ENCODE results near the gene RNASEH2A.

The RNASEH2A gene

DNA sequence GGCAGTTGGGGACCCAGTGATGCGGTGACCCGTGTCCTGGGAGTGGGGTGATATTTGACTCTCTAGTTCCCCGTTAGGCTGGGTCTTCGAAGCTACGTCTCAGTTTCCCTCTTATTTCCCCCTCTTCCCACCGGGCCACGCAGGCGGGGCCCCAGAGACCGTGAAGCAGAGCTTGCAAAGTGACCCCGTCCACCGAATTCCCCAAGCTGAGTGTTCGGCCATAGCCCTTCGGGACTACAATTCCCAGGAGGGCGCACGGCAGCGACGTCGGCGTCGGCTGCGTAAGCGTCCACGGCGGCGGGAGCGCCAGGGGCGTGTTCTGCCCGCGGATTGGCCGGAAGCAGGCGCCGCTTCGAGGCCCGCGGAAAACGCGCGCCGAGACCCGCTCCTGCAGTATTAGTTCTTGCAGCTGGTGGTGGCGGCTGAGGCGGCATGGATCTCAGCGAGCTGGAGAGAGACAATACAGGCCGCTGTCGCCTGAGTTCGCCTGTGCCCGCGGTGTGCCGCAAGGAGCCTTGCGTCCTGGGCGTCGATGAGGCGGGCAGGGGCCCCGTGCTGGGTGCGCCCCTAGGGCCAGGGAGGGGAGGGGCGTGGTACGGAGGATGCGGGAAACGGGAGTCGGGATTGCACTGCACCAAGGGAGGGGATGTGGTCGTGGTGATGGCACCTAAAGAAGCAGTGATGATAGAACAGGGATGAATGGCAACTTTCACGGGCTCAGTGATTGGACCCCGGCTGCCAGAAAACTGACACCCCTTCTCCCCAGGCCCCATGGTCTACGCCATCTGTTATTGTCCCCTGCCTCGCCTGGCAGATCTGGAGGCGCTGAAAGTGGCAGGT lies at the start of gene RNASEH2A:
RNASEH2A (plus strand) TSS at position 343 of the 840 bp plus-strand sequence; CDS start at position 433, 90 bp downstream.
- peak; percentile 94 for DNase-seq (ENCODE audit: low spot score)

DNA sequence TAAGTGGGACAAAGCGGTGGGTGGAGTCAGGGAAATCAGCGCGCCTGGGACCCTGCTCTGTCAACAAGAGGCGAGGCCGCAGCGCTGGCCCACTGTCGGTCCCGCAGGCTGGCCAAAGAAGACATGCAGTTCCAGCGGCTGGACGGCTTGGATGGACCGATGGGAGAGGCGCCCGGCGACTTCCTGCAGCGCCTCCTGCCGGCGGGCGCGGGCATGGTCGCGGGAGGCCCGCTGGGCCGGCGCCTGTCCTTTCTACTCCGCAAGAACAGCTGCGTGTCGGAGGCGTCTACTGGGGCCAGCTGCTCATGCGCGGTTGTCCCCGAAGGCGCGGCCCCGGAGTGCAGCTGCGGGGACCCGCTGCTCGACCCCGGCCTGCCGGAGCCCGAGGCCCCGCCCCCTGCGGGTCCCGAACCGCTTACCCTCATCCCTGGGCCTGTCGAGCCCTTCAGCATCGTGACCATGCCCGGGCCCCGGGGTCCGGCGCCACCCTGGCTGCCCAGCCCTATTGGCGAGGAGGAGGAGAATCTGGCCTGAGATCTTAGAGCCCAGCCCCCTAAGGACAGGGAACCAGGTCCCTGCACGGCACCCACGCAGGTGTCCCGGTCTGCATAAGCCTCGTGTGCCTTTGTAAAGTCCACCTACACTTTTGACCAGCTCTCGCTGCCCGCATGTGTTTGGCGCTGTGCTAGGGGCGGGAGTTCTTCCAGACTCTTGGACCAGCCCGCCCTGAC lies 48.7 kb upstream of the RNASEH2A start:
- DNase-seq (ENCODE audit: low spot score): peak; percentile 93

DNA sequence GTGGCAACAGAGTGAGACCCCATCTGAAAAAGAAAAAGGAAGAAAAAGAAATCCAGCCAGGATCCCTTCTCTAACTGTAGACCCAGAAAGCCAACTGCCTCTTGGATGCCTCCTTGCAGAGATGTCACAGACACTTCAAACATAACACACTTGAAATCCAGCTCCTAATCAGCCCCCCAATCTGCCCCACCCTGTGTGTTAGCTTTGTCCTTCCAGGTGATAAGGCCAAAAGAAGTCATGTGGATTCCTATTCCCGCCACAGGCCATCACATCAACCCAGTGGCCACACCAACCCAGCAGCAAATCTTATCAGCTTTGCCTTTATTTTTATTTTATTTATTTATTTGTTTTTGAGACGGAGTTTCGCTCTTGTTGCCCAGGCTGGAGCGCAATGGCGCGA lies 46.7 kb upstream of the RNASEH2A start:
- no peak for DNase-seq (ENCODE audit: low spot score)

DNA sequence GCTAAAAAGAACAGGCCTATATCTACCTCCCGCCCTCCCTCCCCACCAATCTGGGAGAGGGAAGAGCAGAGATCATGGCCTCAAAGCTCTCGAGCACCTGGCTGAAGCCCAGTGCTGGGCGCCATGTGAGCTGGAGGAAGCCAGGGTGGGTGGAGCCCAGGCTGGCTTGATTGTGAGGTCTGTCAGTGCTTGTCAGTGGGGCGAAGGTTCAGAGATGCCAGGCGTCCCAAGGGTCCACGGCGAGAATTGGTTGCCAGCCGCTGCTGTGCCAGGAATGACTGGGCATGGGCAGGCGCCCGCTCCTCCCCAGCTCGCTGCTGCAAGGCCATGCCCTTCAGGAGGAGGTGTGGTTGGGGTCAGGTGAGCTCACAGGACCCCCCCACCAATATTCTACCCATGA lies 43.3 kb upstream of the RNASEH2A start:
- no peak for DNase-seq (ENCODE audit: low spot score)

DNA sequence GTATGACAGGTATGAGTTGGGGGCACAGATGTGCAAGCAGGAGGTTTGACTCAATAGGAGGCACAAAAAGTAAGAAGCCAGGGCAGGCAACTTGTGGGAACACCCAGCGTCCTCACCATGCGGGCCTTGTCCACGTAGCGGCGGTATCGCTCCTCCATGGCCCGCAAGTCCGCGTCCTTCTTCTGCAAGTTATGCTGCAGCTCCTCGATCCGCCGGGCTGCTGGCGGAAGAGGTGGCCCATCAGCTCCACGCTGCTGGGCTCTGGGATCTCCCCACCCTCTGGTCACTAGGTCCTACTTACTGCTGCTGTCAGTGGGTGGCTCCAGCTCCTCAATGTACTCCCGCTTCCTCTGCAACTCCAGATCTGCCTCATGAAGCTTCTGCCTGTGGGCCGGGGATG lies 41.7 kb upstream of the RNASEH2A start:
- DNase-seq (ENCODE audit: low spot score): no peak

DNA sequence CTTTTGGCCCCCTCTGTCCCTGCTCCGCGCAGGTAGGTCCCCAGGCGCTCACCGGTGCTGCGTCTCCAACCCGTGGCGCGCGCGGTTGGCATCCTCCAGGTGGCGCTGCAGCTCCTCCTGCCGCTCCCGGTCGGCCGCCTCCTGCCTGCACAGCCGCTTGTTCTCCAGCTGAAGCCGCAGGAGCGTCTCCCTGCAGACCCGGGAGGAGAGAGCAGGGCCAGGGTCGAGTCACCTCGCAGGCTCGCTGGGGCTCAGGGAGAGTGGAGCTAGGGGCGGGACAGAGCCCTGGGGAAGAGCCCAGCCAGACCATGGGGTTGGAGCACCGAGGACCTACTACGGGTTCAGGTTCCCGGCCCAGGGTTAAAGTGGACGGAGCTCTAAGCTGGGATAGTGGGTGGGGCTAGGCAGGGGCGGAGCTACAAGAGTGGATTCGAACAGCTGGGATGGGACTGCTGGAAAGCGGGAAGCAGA lies 40.3 kb upstream of the RNASEH2A start:
- DNase-seq (ENCODE audit: low spot score): peak; percentile 88

DNA sequence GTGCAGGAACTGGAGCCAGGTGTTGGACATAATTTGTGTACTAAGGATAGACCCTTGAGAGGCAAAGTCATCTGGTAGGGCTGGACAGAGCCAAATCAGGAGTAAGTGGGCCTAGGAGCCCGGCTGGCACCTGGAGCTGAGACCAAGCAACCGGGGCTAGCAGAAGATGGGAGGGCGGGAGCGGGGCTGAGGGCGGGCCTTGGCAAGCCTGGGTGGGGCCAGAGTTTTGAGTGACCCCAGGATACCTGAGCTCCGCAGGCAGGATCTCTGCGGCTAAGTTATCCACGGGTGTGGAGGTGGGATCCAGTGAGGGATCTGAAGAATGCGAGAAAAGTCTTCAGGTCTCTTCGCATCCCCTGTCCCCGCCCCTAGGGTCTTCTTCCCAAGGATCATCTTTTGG lies 39.2 kb upstream of the RNASEH2A start:
- DNase-seq (ENCODE audit: low spot score): no peak

DNA sequence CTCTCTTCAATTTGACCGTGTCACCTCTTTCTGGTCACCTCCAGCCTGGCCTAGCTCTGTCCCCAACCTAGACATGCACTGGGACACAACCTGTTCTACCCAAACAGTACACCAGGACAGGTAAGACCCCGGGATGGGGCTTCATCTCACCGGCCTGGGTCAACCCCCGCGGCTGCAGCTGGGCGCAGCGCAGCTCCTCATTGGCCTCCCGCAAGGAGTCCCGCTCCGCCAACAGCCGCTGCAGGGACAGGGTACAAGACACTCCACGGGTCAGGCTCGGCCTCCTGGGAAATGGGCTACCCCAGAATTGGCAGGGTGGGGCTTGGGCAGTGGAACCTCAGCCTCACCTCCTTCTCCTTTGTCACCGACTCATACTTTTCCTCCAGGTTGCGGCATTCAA lies 38.7 kb upstream of the RNASEH2A start:
- no peak for DNase-seq (ENCODE audit: low spot score)

DNA sequence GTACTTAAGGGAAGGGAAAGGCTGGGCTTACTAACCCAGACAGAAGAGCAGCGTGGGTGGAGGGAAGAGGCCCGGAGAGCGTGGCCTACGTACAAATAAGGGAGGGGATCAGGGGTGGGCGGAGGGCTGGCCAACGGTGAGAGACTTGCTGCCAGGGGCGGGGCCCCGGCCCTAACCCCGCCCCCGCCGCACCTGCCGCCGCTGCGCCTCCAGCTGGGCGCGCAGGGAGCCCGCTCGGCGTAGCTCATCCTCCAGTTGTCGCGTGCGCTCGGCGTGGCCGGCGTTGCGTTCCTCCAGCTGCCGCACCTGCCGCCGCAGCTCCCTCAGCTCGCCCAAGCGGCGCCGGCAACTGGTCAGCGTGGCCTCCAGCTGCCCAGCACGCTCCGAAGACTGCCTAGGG lies 36.7 kb upstream of the RNASEH2A start:
- DNase-seq (ENCODE audit: low spot score): peak; percentile 85

DNA sequence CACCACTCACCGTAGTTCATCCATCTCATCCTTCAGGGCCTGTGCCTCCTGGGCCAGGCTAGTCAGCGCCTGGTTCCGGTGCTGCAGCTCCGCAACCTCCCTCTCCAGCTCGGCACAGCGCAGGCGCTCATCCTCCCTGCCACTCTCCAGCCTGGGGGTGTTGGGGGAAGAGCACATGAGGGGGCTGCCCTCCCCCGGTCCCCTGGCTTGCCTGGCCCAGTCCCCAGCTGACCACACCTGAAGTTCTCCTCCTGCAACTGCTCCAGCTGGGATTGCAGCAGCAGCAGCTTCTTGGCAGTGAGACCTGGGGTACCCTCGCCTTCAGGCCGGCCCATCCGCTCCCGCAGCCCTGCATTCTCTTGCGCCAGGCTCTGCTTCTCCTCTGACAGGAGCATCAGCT lies 35.5 kb upstream of the RNASEH2A start:
- DNase-seq (ENCODE audit: low spot score): no peak

DNA sequence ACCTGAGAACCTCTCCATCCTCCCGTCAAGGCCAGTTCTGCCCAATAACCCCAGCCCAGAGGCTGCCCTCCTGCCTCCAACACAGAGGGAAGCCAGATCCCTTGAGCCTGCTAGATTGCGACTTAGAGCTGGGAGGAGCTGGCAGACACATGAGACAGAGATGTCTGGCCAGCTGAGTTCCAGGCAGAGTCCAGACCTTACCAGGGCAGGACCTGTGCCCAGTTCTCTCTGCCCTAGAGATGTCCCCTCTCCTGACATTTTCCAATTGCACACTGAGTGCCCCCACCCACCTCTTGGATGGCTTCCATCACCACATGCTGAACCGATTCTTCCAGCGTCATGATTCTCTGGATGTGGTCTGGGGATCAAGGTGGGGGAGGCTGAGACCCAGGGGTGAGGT lies 34.1 kb upstream of the RNASEH2A start:
- no peak for DNase-seq (ENCODE audit: low spot score)

DNA sequence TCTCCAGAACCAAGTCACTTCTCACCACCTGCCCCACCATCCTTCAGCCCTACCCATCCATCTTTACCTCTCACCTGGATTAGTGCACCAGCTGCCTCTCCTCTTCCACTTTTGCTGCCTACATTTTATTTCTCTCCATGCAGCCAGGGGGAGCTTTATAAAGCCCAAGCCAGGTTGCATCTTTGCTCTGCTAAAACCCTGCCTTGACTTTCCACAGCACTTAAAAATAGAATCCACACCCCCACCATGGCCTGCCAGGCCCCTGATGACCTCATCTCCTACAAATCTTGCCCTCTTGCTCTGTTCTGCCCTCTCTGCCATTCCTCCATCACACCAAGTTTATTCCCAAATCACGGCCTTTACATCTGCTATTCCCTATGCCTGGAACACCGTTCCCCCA lies 32.8 kb upstream of the RNASEH2A start:
- DNase-seq (ENCODE audit: low spot score): no peak

DNA sequence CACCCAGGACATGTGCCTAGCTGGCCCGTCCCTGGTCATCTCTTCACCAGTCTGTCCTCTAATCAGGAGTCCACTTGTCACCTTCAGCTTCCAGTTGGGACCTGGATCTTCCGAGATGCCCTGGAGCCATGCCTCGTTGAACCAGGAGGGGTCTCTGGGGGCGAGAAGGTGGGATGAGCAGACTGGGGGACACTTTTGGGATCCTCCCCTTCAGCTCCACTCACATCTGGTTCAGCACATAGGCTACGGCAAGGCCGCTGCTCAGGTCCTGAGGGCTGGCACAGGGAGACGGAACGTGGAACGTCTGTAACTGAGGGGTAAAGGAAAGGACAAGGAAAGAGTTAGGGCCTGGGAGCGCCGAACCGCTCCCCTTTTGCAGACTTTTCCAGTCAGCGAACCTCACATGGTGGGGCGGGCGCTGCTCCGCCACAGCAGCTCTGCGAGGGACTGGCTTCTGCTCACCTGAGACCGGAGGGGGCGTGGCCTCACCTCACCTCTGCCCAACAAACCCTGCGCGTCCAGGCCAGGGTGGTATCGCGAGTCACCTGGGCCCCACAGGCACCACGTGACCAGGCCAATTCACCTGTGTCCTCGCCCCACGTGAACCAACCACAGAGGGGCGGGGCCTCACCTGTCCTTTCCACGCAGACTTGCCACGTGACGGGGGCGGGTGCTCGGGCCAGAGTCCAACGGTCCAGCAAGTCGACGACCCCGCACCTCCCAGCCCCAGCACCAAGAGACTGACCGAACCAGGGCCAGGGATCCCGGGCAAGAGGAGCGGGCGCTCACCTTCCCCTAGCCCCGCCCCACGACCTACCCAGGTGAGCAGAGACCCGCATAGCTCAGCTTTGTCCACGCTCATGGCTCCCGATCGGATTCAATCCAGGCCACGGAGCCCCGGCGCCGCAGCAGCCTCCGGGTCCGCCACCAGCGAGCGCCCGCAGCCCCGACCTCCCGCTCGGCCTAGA lies 31.5 kb upstream of the RNASEH2A start, which contains the start of gene HOOK2:
HOOK2 (minus strand) TSS at position 965 of the 968 bp plus-strand sequence; CDS start at position 862, 103 bp downstream.
- peak; percentile 73 for DNase-seq (ENCODE audit: low spot score)

DNA sequence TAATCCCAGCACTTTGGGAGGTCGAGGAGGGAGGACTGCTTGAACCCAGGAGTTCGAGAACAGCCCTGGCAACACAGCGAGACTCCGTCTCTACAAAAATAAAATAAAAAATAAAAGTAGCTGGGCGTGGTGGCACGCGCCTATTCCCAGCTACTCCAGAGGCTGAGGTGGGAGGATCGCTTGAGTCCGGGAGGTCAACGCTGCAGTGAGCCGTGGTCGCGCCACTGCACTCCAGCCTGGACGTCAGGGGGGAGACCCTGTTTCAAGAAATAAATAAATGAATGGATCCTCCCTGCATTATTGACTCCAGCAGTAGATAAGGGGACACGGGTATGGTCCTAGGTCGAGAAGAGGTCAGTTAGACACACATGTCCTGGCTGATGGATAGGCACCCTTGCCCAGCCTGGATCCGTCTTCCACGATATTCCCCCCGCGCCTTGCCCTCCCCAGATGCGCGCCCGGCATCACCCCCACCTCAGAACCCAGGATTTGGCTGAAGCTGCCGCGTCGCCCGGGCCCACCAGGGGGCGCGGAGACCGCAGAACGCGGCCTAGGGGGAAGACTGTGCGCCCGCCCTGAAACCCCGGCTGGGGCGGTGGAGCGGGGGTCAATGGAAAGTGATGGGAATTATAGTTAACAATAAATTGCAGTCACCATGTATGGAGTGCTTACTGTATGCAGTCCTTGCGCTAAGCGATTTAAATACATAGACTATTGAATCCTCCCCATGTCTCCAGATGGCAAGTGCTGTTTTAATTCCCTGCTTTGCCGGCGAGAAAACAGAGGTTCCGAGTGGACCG lies 29.0 kb upstream of the RNASEH2A start:
- peak; percentile 89 for DNase-seq (ENCODE audit: low spot score)

DNA sequence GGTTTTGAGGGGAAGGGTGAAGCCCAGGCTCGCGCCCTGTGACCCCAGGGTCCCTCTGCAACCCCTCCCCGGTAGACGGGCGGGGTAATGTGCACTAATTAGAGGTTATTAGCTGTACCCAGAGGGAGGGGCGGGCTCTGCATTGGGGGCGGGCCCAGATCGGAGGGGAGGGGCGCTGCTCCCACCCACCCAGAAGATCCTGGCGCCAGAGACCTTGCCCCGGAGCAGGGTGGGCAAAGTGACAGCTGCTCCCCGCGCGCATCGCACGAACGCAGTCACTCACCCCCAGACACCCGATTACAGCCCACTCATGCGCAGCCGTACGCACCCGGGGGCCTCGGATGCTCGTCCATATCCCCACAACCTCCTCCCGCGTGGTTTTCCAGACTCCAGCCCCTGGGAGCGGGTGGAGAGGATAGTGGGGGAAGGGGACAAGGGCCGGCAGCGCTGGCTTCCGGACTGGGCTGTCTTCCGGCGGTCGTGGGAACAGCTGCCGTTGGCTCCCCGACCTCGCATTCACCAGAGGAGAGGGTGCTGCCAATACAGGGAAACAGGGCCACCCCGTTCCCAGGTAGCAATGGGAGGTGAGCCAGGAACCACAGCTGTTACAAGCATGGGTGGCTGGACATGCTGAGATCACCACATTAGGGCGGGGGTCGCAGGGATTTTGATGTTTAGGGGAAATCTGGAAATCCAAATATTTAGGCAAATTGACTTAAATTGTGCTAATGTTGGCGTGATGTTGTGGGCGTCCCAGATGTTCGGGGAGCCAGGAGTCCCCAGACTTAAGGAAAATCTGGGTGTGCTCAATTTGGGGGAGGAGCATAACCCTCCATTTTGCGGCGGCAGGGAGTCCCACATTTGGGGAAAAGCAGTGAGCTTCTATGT lies 28.1 kb upstream of the RNASEH2A start:
- DNase-seq (ENCODE audit: low spot score): peak; percentile 71

DNA sequence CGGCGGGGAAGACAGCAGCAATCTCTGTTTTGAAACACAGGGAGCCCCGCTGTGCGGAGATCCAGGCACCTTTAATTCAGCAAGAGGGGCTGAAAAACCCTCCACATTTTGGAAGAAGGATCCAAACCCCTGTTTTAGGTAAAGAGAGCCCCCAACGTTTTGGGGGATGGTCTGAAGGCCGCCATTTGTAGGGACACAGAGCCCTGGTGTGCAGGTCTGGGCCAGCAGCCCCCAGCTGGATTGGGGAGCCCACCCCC lies 27.6 kb upstream of the RNASEH2A start:
- DNase-seq (ENCODE audit: low spot score): no peak

DNA sequence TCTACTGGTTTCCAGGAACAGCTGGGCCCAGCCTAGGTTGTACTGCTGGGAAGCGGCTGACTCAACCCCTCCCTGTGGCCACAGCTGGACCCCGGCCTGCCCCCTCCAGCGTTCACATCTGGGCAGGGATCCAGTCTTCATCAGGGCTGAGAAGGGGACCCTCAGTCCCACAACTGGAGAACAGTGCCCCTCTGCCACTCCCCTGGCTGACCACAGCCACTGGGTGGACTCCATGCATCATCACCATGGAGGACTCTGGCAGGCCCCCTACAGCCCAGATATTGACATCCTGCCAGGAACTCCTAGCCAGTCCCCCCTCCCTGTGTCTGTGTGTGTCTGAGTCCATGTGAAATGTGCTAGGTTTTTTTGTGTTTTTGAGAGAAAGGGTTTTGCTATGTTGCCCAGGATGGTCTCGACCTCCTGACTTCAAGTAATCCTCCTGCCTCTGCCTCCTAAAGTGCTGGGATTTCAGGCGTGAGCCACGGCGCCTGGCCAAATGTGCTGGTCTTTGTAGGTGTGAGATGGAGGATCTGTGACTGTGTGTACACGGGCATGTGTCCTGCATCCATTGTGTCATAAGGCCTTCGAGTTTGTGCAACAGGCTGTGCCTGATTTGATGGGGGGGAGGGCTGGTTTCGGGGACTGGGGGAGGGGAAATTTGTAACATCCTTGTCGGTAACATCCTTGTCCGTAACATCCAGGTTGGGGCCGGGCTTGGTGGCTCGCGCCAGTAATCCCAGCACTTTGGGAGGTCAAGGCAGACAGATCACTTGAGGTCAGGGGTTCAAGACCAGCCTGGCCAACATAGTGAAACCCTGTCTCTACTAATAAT lies 27.0 kb upstream of the RNASEH2A start:
- peak; percentile 59 for DNase-seq (ENCODE audit: low spot score)

DNA sequence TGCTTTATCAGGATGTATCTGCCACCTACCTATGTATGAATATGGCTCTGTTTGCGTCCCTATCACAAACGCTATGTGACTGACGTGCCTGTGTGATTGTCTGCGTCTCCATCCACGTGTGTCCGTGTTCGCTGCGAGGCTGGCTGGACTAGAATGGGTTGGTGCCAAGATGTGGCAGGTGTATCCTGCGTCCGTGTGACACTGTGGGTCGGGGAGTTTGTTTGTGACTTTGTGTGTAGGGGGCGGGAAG lies 24.3 kb upstream of the RNASEH2A start:
- peak; percentile 54 for DNase-seq (ENCODE audit: low spot score)

DNA sequence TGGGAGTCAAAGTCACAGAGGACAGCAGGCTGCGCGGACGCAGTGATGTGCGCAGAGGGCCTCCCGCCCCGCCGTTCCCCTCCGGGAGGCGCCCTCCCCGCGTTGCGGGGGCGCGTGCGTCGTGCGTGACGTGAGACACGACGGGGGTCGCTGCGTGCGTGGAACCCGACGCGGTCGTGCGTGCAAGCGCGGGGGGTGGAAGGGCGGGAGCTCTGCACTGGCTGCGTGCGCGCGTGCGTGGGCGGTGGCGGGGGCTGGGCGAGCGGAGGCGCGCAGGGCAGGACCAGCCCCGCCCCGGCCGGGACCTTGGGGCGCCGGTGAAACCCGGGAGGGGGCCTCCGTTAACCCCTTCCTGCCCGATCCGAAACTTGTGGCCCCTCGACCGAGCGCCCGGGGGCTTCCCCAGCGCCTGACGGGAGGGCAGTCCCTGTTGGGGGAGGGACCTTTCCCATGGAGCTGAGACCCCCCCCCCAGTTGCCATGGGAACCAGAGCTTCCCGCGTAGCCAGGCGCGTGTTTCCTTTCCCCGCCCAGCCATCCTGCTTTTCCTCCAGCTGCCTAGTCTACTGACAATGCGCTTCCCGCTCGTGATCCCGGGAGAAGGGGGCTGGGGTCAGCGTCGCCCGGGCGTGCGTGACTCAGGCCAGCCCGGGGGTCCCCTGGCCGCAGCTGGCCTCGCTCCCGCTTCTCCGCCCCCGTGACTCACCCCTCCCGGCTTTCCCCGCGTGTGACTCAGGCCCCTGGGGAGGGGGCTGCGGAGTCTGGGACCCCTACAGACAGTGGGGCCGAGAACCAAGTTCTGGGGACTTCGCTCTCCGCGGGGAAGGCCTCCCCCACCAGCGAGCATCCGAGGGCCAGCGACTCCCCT lies 23.7 kb upstream of the RNASEH2A start:
- DNase-seq (ENCODE audit: low spot score): peak; percentile 79
